Muscle layer of colon (tissue), 2 donors: ENCODE measurements around the gene DCHS1.
"Not testable (repeated sequence)": the region's sequence is repeated elsewhere in the genome, so short reads cannot be mapped to it uniquely, and the experiment has no call there.

Source experiments
- H3K27ac ChIP-seq: one replicate; pipeline ENCODE4 v1.7.0; 2013; ENCODE audit warnings: low read depth, mild to moderate bottlenecking, low read length, moderate library complexity
- H3K27me3 ChIP-seq, 2 donors: one replicate each; pipeline ENCODE4 v1.7.0; 2013; ENCODE audit warnings: low read length in 2 of 2, mild to moderate bottlenecking in 2 of 2; ENCODE audit not compliant: insufficient read depth in 2 of 2, control insufficient read depth in 1 of 2
- H3K36me3 ChIP-seq: one replicate; pipeline ENCODE4 v1.7.0; 2013; ENCODE audit warnings: mild to moderate bottlenecking, low read length; ENCODE audit not compliant: insufficient read depth
- H3K4me1 ChIP-seq: one replicate; pipeline ENCODE4 v1.7.0; 2013; ENCODE audit warnings: mild to moderate bottlenecking, low read length; ENCODE audit not compliant: insufficient read depth
- H3K4me3 ChIP-seq, 2 donors: one replicate each; pipeline ENCODE4 v1.7.0; 2013; ENCODE audit warnings: low read length in 2 of 2, low read depth in 1 of 2, mild to moderate bottlenecking in 1 of 2, moderate library complexity in 1 of 2
- H3K9ac ChIP-seq: one replicate; pipeline ENCODE4 v1.7.0; 2013; ENCODE audit warnings: low read length
- H3K9me3 ChIP-seq: one replicate; pipeline ENCODE4 v1.7.0; 2013; ENCODE audit warnings: mild to moderate bottlenecking, low read length
- donor health status: abdominal sarcoma.
- donor health status: Adenocarcinoma of cecum.

DCHS1 gene, protein sequence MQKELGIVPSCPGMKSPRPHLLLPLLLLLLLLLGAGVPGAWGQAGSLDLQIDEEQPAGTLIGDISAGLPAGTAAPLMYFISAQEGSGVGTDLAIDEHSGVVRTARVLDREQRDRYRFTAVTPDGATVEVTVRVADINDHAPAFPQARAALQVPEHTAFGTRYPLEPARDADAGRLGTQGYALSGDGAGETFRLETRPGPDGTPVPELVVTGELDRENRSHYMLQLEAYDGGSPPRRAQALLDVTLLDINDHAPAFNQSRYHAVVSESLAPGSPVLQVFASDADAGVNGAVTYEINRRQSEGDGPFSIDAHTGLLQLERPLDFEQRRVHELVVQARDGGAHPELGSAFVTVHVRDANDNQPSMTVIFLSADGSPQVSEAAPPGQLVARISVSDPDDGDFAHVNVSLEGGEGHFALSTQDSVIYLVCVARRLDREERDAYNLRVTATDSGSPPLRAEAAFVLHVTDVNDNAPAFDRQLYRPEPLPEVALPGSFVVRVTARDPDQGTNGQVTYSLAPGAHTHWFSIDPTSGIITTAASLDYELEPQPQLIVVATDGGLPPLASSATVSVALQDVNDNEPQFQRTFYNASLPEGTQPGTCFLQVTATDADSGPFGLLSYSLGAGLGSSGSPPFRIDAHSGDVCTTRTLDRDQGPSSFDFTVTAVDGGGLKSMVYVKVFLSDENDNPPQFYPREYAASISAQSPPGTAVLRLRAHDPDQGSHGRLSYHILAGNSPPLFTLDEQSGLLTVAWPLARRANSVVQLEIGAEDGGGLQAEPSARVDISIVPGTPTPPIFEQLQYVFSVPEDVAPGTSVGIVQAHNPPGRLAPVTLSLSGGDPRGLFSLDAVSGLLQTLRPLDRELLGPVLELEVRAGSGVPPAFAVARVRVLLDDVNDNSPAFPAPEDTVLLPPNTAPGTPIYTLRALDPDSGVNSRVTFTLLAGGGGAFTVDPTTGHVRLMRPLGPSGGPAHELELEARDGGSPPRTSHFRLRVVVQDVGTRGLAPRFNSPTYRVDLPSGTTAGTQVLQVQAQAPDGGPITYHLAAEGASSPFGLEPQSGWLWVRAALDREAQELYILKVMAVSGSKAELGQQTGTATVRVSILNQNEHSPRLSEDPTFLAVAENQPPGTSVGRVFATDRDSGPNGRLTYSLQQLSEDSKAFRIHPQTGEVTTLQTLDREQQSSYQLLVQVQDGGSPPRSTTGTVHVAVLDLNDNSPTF (N-terminal part only)

DNA sequence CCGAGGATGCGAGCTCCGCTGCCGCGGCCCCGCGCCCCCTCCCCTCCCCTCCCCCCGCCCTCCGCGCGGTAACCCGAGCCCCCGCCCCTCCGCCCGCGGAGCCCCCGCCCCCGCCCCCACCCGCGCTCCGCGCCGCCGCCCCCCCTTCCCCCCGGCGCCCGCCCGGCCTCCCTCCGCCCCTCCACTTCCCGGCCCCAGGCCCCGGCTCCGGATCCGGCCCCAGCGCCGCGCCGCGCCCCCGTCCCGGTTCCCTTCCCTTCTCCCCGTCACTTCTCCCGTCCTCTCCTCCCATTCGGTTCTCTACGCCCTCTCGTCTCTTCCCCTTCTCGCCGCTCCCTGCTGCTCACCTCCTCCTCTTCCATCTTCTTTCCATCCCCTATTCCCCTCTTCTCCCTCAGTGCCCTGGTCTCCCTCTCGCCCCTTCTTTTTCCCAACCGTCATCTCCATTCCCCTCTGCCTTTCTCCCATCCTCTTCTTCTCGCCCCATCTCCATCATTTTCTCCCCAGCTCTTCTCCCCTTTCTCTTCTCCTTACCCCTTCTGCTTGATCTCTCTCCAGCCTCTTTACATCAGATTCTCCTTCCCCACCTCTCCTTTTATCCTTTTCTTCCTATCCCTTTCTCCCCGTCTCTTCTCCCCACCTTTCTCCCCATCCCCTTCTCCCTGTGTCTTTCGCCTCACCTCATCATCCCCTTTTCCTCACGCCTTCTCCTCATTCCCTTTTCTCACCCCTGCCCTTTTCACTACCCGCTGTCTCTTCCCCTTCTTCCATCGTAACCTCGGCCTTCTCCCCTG is at the start of gene DCHS1:
TSS of gene DCHS1 (minus strand) at position 20 of the 794 bp plus-strand sequence. CDS start 14,196 bp downstream, outside the sequence.
- Histone ChIP-seq H3K27ac (peak within 1 kb of the TSS; percentile 86), H3K4me1 (peaks cover 22% of the 10 kb centered on the region), H3K9me3 (no peaks in the 10 kb centered on the region), H3K36me3 (no peaks in the 10 kb centered on the region), H3K9ac (peak within 1 kb of the TSS; percentile 80), H3K27me3 (no peaks in the 10 kb centered on the region), H3K4me3 (peak within 1 kb of the TSS; percentile 51 to 77)

DNA sequence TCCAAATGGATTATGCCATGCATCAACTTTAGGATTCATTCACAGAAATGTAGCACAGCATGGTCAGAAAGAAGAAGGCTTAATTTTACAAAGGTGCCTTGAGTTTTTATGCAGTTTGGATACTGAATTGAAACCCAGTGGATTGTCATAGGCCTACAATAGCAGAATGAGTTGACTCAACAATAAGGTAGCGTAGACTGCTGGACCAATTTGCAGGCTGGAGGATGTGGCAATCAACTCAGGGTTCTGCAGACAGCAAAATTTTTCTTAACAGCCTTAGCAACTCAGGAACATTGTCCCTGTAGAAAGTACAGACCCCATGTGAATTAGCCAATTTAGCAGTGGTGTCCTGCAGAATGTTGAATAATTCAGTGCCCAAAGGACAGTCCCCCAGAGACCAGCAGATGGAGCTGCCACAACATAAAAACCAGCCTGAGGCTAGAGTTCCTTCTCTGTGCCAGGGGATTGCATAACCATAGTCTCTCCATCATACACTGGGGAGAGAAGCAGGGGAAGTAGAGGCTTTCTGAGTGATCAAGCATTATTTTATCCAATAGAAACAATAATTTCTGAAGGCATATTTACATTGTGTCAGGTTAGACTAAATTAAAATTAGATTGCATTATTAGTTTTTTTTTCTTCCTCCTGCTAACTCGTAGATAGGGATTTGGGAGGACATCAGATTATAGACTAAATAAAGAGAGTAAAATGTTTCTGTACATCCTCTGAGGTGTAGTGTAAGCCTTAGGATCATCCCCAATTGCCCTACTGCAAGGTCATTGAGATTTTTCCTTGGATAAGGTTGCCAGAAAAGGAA is 47.8 kb upstream of the DCHS1 start:
- no peaks in the 10 kb centered on the region for H3K27me3 ChIP-seq
- no peaks in the 10 kb centered on the region for H3K9me3 ChIP-seq
- H3K4me1 ChIP-seq, result peaks cover 7% of the 10 kb centered on the region
- H3K36me3 ChIP-seq, result no peaks in the 10 kb centered on the region
- no peak overlapping the region for H3K27ac ChIP-seq
- H3K9ac ChIP-seq, result no peak overlapping the region
- no peak overlapping the region for H3K4me3 ChIP-seq

DNA sequence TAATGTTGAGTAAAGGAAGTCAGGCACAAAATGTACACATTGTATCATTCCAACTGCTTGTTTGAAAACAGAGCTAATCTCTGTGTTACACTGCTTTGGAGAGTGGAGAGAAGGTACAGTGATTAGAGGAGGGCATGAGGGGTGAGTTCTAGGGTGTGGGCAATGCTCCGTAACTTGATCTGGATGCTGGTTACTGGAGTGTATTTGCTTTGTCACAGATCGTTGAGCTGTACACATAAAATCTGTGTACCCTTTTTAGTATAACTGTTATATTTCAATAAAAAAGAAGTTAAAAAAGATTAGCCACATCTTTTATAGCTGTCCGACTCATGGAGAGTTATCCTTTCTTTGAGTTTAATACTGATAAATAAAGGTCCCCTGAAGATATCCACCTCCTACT is 46.3 kb upstream of the DCHS1 start:
- H3K9me3 ChIP-seq, H3K36me3 ChIP-seq, H3K4me1 ChIP-seq, H3K27me3 ChIP-seq, H3K4me3 ChIP-seq, H3K9ac ChIP-seq, H3K27ac ChIP-seq: not testable (repeated sequence)

DNA sequence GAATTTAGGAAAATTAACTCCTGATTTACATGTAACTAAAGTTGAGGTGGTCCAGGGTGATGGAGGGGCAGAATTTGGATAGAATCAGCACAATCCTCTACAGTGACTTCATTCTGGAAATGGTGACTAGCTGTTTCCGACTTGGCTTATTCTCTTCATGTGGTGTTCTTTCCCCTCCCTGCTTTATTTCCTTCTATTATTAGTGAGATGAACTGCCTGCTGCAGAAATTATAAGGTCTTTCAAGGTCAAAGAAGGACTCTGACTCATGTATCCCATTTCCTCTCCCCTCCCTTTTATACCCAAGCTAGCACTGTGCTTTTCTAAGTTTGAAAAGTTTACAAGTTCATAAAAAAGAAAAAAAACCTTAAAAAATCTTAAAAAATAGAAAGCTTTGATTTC is 39.8 kb upstream of the DCHS1 start:
- no peaks in the 10 kb centered on the region for H3K9me3 ChIP-seq
- H3K27me3 ChIP-seq, result no peaks in the 10 kb centered on the region
- H3K36me3 ChIP-seq, result no peaks in the 10 kb centered on the region
- H3K9ac ChIP-seq, result no peak overlapping the region
- no peak overlapping the region for H3K4me3 ChIP-seq
- H3K27ac ChIP-seq, result no peak overlapping the region
- peaks cover 17% of the 10 kb centered on the region for H3K4me1 ChIP-seq

DNA sequence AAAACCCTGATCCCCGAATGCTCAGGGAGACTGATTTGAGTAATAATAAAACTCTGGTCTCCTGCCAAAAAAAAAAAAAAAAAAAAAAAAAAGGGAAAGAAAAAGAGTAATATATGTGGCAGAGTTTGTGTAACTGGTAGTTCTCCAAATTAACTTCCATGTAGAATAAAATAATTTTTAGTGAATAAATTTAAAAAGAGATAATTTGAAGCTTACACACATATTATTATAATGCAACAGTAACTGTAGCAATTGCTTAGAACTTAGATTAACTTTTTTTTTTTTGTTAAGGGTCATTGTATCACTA is 38.6 kb upstream of the DCHS1 start:
- no peak overlapping the region for H3K4me3 ChIP-seq
- no peaks in the 10 kb centered on the region for H3K36me3 ChIP-seq
- peaks cover 17% of the 10 kb centered on the region for H3K4me1 ChIP-seq
- no peak overlapping the region for H3K9ac ChIP-seq
- H3K27ac ChIP-seq, result no peak overlapping the region
- no peaks in the 10 kb centered on the region for H3K27me3 ChIP-seq
- H3K9me3 ChIP-seq, result no peaks in the 10 kb centered on the region

DNA sequence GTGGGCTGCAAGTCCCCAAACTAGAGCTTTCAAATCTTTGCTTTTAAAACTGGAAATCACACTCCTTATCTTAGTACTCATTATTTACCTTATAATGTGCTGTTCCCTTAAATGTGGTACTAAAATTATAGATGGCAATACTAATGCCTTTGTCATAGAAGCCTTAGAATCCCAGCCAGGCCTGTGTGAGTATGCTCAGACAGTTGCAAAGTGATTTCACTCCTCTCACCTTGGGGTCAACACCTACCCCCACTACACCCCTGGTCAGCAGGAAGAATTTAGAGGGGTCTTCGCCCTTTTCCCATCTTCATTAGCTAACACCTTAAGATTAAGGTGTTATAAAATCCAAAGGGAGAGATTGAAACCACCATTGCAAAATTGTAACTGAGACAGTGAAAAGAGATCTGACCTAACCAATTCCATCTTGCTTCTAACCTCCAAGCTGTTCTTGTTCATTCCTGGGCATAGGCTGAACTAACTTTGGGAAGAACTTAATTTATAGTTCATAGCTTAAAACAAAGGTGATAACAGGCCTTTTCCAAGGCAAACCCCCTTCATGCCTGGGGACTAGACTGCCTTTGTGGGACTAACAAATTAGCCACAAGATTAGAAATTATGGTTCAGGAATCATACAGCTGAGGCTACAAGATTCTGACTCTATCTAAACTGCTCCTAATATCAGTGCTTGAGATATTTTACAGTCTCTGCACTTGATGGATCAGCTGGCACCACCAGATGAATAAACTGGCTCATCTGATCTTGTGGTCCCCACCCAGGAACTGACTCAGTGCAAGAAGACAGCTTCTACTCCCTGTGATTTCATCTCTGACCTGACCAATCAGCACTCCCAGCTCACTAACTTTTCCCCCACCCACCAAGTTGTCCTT is 38.0 kb upstream of the DCHS1 start:
- no peak overlapping the region for H3K4me3 ChIP-seq
- no peaks in the 10 kb centered on the region for H3K9me3 ChIP-seq
- H3K4me1 ChIP-seq, result peaks cover 17% of the 10 kb centered on the region
- no peaks in the 10 kb centered on the region for H3K27me3 ChIP-seq
- no peak overlapping the region for H3K27ac ChIP-seq
- H3K9ac ChIP-seq, result no peak overlapping the region
- H3K36me3 ChIP-seq, result no peaks in the 10 kb centered on the region

DNA sequence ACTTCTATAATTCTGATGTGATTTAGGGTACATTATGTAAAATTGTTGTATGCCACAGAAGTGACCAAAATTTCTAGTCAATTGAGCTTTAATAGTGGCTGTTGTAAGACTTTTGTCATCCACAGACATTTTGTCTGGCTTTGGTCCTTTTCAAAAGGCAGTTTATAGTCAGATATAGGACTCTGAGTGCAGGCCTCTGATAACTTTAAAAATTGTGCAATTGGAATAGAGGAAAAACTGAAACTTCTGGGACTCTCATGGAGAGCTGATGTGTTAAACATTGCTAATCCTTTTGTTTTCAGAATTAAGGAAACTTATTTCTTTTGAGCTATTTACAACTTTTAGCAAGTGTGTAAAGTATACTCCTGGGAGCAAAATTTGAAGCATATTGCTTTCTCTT is 36.5 kb upstream of the DCHS1 start:
- Histone ChIP-seq H3K9me3 (no peaks in the 10 kb centered on the region), H3K9ac (no peak overlapping the region), H3K4me1 (peaks cover 17% of the 10 kb centered on the region), H3K4me3 (no peak overlapping the region), H3K27ac (no peak overlapping the region), H3K27me3 (no peaks in the 10 kb centered on the region), H3K36me3 (no peaks in the 10 kb centered on the region)

DNA sequence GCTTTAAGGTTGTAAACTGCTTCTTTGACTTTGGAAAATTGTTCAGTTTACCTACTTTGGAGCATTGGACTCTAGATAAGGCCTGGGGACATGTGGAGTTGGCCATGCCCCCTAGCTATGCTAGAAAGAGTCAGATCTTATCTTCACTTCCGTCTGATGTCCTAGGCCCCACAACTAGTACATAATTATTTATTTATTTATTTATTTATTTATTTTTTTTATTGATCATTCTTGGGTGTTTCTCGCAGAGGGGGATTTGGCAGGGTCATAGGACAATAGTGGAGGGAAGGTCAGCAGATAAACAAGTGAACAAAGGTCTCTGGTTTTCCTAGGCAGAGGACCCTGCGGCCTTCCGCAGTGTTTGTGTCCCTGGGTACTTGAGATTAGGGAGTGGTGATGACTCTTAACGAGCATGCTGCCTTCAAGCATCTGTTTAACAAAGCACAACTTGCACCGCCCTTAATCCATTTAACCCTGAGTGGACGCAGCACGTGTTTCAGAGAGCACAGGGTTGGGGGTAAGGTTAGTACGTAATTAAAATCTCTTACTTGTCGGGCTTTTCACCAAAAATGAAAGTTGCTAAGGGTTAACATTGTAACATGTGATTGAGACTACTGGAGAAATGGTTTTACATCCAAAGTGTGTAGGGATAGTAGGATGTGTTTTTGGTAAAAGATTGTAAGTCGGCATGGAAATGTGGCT is 35.0 kb upstream of the DCHS1 start:
- not testable (repeated sequence) for H3K9me3 ChIP-seq, H3K27me3 ChIP-seq, H3K9ac ChIP-seq, H3K27ac ChIP-seq, H3K36me3 ChIP-seq, H3K4me3 ChIP-seq
- H3K4me1 ChIP-seq, result peaks cover 12% of the 10 kb centered on the region

DNA sequence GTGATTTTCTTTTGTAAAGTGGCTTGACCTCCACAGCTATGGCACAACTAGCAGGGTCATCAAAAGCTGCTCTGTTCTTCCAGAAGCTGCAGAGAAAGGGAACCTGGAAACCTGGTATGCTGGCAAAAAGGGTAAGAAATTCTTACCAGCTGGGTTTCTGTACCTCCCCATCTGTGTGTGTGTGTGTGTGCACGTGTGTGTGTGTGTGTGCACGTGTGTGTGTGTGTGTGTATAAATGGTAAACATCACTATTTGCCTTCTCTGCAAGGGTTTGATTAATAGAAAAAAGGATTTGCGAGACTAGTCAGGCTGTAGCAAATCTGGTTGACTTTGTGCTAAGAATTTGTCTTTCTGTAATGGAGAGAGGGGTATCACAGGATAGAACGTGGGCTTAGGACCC is 32.3 kb upstream of the DCHS1 start:
- Histone ChIP-seq H3K36me3 (no peaks in the 10 kb centered on the region), H3K4me3 (no peak overlapping the region), H3K27me3 (no peaks in the 10 kb centered on the region), H3K9ac (no peak overlapping the region), H3K9me3 (no peaks in the 10 kb centered on the region), H3K4me1 (peaks cover 3% of the 10 kb centered on the region), H3K27ac (no peak overlapping the region)
